ENCODE measurements around the gene WDR27.
"Not testable (repeated sequence)": the region's sequence is repeated elsewhere in the genome, so short reads cannot be mapped to it uniquely, and the experiment has no call there.

WDR27 gene

DNA sequence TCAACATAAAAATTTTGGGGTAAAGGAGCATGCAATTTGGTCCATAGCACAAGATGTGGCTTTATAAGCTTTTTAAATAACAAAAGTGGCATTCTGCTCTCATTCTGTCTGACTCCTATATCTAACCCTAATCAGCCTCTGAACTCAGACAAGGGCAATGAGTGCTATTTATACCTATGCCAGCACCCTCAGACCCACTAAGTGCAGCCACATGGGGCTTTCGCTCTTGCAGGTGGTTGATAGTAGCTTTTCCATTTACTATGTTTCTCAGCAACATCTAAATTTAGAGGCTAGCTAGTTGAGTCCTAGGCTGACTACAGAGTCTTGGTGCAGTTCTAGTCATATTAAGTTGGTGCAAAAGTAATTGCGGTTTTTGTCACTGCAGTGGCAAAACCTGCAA, 231.0 kb downstream of the WDR27 start:
- Histone ChIP-seq H3K4me2 (ENCODE audit: insufficient read depth, low read length) (no peak overlapping the region), H2AFZ (ENCODE audit: low read depth, low read length) (no peak overlapping the region), H3K9ac (ENCODE audit: low read depth, low read length) (no peak overlapping the region), H3K27me3 (ENCODE audit: insufficient read depth, low read length, poor library complexity) (no peaks in the 10 kb centered on the region), H3K9me3 (ENCODE audit: insufficient read depth, low read length, severe bottlenecking) (peaks cover 6% of the 10 kb centered on the region), H3K27ac (ENCODE audit: low read length) (no peak overlapping the region), H3K4me3 (ENCODE audit: low read depth in 1 of 2, low read length in 2 of 2) (no peak overlapping the region), H4K20me1 (ENCODE audit: insufficient read depth, low read length) (no peaks in the 10 kb centered on the region), H3K4me1 (ENCODE audit: insufficient read depth, low read length) (no peaks in the 10 kb centered on the region), H3K79me2 (ENCODE audit: insufficient read depth, low read length) (no peaks in the 10 kb centered on the region), H3K36me3 (ENCODE audit: insufficient read depth, low read length) (no peaks in the 10 kb centered on the region)
- ATAC-seq (ENCODE audit: insufficient read depth, low read depth) (no peak), DNase-seq (no peak)
- no peak for TF ChIP-seq EZH2 (IDR thresholded peaks at IDR 0.05; ENCODE audit: borderline replicate concordance, low read depth, low read length, severe bottlenecking)

DNA sequence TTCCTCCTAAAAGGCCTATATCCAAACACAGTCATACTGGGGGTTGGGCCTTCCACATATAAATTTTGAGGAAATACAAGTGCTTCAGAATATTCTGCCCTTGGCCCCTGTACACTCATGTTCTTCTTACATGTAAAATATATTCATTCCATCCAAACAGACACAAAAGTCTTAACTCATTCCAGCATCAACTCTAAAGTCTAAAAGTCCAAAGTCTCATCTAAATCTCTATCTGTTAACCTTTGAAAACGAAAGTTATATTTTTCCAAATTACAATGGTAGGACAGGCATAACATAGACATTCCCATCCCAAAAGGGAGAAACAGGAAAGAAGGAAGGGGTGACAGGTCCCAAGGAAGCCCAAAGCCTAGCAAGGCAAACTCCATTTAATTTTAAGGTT, 232.8 kb downstream of the WDR27 start:
- no peak overlapping the region for H3K4me3 ChIP-seq (ENCODE audit: low read depth in 1 of 2, low read length in 2 of 2)
- no peak for TF ChIP-seq EZH2 (IDR thresholded peaks at IDR 0.05; ENCODE audit: borderline replicate concordance, low read depth, low read length, severe bottlenecking)
- TF ChIP-seq, protein P1, sequence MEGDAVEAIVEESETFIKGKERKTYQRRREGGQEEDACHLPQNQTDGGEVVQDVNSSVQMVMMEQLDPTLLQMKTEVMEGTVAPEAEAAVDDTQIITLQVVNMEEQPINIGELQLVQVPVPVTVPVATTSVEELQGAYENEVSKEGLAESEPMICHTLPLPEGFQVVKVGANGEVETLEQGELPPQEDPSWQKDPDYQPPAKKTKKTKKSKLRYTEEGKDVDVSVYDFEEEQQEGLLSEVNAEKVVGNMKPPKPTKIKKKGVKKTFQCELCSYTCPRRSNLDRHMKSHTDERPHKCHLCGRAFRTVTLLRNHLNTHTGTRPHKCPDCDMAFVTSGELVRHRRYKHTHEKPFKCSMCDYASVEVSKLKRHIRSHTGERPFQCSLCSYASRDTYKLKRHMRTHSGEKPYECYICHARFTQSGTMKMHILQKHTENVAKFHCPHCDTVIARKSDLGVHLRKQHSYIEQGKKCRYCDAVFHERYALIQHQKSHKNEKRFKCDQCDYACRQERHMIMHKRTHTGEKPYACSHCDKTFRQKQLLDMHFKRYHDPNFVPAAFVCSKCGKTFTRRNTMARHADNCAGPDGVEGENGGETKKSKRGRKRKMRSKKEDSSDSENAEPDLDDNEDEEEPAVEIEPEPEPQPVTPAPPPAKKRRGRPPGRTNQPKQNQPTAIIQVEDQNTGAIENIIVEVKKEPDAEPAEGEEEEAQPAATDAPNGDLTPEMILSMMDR (IDR thresholded peaks at IDR 0.05; ENCODE audit: borderline replicate concordance, extremely low read depth, low read length, poor library complexity, severe bottlenecking) = no peak
- ATAC-seq (ENCODE audit: insufficient read depth, low read depth) = no peak
- no peaks in the 10 kb centered on the region for H4K20me1 ChIP-seq (ENCODE audit: insufficient read depth, low read length)
- no peak overlapping the region for H2AFZ ChIP-seq (ENCODE audit: low read depth, low read length)
- no peak overlapping the region for H3K9ac ChIP-seq (ENCODE audit: low read depth, low read length)
- no peaks in the 10 kb centered on the region for H3K4me1 ChIP-seq (ENCODE audit: insufficient read depth, low read length)
- H3K4me2 ChIP-seq (ENCODE audit: insufficient read depth, low read length) = no peak overlapping the region
- no peak for DNase-seq
- H3K27ac ChIP-seq (ENCODE audit: low read length) = no peak overlapping the region
- no peaks in the 10 kb centered on the region for H3K27me3 ChIP-seq (ENCODE audit: insufficient read depth, low read length, poor library complexity)
- peaks cover 6% of the 10 kb centered on the region for H3K9me3 ChIP-seq (ENCODE audit: insufficient read depth, low read length, severe bottlenecking)
- H3K79me2 ChIP-seq (ENCODE audit: insufficient read depth, low read length) = no peaks in the 10 kb centered on the region
- no peaks in the 10 kb centered on the region for H3K36me3 ChIP-seq (ENCODE audit: insufficient read depth, low read length)

DNA sequence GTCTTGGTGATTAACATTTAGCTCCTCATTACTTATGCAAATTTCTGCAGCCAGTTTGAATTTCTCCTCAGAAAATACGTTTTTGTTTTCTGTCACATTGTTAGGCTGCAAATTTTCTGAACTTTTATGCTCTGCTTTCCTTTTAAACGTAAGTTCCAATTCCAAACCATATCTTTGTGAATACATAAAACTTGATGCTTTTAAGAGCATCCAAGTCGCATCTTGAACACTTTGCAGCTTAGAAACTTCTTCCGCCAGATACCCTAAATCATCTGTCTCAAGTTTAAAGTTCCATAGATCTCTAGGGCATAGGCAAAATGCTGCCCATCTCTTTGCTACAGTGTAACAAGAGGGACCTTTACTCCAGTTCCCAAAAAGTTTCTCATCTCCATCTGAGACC, 234.1 kb downstream of the WDR27 start:
- DNase-seq; H3K9ac ChIP-seq (ENCODE audit: low read depth, low read length); H3K79me2 ChIP-seq (ENCODE audit: insufficient read depth, low read length); H4K20me1 ChIP-seq (ENCODE audit: insufficient read depth, low read length); H3K36me3 ChIP-seq (ENCODE audit: insufficient read depth, low read length); H3K27me3 ChIP-seq (ENCODE audit: insufficient read depth, low read length, poor library complexity); H2AFZ ChIP-seq (ENCODE audit: low read depth, low read length); H3K4me3 ChIP-seq (ENCODE audit: low read depth in 1 of 2, low read length in 2 of 2); H3K4me1 ChIP-seq (ENCODE audit: insufficient read depth, low read length); H3K9me3 ChIP-seq (ENCODE audit: insufficient read depth, low read length, severe bottlenecking); H3K27ac ChIP-seq (ENCODE audit: low read length); H3K4me2 ChIP-seq (ENCODE audit: insufficient read depth, low read length); ATAC-seq (ENCODE audit: insufficient read depth, low read depth): not testable (repeated sequence)

DNA sequence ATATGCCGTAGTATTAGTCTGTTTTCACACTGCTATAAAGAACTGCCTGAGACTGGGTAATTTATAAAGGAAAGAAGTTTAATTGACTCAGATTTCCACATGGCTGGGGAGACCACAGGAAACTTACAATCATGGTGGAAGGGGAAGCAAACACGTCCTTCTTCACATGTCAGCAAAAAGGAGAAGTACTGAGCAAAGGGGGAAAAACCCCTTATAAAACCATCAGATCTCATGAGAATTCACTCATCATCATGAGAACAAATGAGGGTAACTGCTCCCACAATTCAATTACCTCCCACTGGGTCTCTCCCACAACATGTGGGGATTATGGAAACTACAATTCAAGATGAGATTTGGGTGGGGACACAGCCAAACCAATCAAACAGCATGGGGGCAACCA, 235.6 kb downstream of the WDR27 start:
- not testable (repeated sequence) for H2AFZ ChIP-seq (ENCODE audit: low read depth, low read length); H3K4me1 ChIP-seq (ENCODE audit: insufficient read depth, low read length); H3K9me3 ChIP-seq (ENCODE audit: insufficient read depth, low read length, severe bottlenecking); H3K27ac ChIP-seq (ENCODE audit: low read length); H4K20me1 ChIP-seq (ENCODE audit: insufficient read depth, low read length); DNase-seq; H3K4me3 ChIP-seq (ENCODE audit: low read depth in 1 of 2, low read length in 2 of 2); H3K36me3 ChIP-seq (ENCODE audit: insufficient read depth, low read length); ATAC-seq (ENCODE audit: insufficient read depth, low read depth); H3K27me3 ChIP-seq (ENCODE audit: insufficient read depth, low read length, poor library complexity); H3K9ac ChIP-seq (ENCODE audit: low read depth, low read length); H3K79me2 ChIP-seq (ENCODE audit: insufficient read depth, low read length); H3K4me2 ChIP-seq (ENCODE audit: insufficient read depth, low read length)

DNA sequence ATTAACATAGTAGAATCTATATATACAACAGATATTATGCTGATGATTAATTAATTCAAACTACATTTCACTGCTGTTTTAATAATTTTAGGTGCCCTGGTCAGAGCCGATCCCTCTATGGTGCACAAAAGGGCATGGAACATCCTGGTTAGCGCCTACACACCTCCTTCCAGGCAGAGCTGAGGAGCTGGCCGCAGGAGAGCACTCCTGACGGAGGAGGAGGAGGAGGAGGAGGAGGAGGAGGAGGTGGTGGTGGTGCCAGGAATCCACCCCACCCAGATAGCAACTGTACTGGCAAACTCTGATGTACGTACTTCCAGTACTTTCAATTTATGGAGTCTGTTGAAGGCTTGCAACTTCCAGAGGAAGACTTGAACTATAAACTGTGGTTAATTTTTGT, 244.1 kb downstream of the WDR27 start:
- Histone ChIP-seq H3K9ac (ENCODE audit: low read depth, low read length) (no peak overlapping the region), H3K4me3 (ENCODE audit: low read depth in 1 of 2, low read length in 2 of 2) (no peak overlapping the region), H3K27ac (ENCODE audit: low read length) (no peak overlapping the region), H4K20me1 (ENCODE audit: insufficient read depth, low read length) (no peaks in the 10 kb centered on the region), H3K36me3 (ENCODE audit: insufficient read depth, low read length) (no peaks in the 10 kb centered on the region), H3K27me3 (ENCODE audit: insufficient read depth, low read length, poor library complexity) (no peaks in the 10 kb centered on the region), H2AFZ (ENCODE audit: low read depth, low read length) (no peak overlapping the region), H3K4me1 (ENCODE audit: insufficient read depth, low read length) (no peaks in the 10 kb centered on the region), H3K4me2 (ENCODE audit: insufficient read depth, low read length) (no peak overlapping the region), H3K79me2 (ENCODE audit: insufficient read depth, low read length) (no peaks in the 10 kb centered on the region), H3K9me3 (ENCODE audit: insufficient read depth, low read length, severe bottlenecking) (no peaks in the 10 kb centered on the region)
- DNase-seq (no peak), ATAC-seq (ENCODE audit: insufficient read depth, low read depth) (no peak)
- no peak for TF ChIP-seq EZH2 (IDR thresholded peaks at IDR 0.05; ENCODE audit: borderline replicate concordance, low read depth, low read length, severe bottlenecking)
- TF ChIP-seq, protein P1 (IDR thresholded peaks at IDR 0.05; ENCODE audit: borderline replicate concordance, extremely low read depth, low read length, poor library complexity, severe bottlenecking) = no peak

Data from DND-41 (cell line).